Kidney glomerular epithelial cell (primary cell): ENCODE data around the gene PPP1R10.
A peak's percentile ranks its signal among the peaks of the same experiment; 100 is the strongest.

Source experiments
- DNase-seq: peaks from one replicate; lab custom pipeline; 2025; lab: John Stamatoyannopoulos, UW

The PPP1R10 gene

DNA sequence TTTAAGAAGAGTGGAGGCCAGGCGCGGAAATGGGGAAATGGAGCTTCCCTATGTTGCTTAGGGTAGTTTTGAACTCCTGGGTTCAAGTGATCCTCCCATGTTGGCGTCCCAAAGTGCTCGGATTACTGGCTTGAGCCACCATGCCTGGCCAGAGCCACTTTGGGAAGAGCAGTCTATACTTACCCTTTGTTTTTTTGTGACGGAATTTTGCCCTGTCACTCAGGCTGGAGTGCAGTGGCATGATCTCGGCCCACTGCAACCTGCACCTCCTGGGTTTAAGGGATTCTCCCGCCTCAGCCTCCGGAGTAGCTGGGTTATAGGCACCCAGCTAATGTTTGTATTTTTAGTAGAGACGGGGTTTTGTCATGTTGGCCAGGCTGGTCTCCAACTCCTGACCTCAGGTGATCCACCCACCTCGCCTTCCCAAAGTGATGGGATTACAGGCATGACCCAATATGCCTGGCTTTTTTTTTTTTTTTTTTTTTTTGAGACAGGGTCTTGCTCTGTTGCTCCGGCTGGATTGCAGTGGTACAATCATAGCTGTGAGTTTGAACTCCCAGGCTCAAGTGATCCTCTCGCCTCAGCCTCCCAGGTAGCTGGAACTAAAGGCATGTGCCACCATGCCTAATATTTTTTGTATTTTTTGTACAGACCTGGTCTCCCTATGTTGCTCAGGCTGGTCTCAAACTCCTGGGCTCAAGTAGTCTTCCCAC, 18.0 kb downstream of the PPP1R10 start:
- no peak for DNase-seq

DNA sequence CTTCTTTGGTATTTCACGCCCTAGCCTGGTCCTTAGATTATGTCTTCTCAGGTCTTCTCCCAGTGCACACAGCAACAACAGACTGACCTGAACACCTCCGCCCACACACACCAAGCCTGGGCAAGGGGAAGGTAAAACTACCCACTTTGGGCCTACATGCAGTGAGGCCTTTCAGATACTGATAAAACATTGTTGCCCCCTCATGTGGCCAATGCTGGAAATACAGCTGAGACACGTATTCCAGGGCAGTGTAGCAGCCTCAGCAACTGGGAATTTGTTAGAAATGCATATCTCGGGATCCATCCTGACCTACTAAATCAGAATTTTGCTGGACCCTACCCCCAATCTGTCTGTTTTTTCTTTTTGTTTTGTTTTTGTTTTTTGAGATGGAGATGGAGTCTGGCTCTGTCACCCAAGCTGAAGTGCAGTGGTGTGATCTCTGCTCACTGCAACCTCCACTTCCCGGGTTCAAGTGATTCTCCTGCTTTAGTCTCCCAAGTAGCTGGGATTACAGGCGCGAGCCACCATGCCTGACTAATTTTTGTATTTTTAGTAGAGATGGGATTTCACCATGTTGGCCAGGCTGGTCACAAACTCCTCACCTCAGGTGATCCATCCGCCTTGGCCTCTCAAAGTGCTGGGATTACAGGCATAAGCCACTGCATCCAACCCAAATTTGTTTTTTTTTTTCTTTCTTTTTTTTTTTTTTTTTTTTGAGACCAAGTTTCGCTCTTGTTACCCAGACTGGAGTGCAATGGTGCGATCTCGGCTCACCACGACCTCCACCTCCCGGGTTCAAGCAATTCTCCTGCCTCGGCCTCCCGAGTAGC, 19.5 kb downstream of the PPP1R10 start:
- DNase-seq: peak; percentile 53

DNA sequence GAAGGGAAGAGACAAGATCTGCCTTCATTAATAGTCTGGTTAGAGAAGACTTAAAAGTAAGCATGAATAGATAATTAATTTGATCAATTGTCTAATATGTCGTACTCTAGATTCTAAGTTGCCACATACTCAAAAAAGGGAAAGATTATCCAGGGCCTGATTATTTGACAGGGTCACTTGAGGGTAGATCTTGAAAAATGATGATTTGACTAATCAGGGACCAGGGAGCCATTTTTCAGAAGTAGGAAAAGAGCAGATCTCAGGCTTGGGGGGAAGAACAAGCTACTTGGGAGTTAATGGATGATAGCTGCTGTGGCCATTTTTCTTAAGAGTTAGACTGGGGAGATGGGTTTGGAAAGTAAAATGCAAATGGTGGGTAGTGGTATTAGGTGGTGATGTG, 24.8 kb downstream of the PPP1R10 start:
- DNase-seq: no peak

DNA sequence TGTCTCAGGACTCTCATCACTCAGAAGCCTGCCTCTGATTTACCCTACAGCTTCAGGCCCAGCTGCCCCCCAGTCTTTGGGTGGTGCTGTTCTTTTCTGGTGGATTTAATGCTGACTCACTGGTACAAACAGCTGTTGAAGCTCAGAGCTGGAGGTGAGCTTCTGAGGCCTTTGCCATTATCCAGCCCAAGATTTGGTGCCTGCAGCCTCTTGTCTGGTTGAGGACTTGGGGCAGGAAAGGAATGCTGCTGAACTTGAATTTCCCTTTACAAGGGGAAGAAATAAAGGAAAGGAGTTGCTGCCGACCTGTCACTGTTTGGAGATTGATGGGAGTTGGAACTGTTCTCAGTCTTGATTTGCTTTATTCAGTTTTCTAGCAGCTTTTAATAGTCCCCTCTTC, 26.0 kb downstream of the PPP1R10 start:
- DNase-seq: no peak

DNA sequence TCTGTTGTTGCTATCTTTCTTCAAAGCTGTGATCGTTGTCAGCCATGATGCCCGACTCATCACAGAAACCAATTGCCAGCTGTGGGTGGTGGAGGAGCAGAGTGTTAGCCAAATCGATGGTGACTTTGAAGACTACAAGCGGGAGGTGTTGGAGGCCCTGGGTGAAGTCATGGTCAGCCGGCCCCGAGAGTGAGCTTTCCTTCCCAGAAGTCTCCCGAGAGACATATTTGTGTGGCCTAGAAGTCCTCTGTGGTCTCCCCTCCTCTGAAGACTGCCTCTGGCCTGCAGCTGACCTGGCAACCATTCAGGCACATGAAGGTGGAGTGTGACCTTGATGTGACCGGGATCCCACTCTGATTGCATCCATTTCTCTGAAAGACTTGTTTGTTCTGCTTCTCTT, 26.5 kb downstream of the PPP1R10 start:
- DNase-seq: no peak

DNA sequence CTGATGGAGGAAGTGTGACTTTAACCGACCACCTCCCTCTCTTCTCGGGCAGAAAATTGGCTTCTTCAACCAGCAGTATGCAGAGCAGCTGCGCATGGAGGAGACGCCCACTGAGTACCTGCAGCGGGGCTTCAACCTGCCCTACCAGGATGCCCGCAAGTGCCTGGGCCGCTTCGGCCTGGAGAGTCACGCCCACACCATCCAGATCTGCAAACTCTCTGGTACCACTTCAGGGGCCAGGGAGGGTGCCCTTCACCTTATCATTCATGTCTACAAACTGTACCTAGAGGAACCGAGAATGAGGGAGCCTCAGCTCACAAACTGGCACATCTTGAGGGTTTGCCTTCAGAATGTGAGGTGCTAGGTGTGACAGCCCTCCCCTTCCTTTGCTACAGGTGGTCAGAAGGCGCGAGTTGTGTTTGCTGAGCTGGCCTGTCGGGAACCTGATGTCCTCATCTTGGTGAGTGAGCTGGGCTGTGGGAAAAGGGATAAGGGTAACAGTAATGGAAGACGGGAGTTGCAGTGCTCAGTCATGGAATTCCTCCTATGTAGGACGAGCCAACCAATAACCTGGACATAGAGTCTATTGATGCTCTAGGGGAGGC, 27.2 kb downstream of the PPP1R10 start:
- no peak for DNase-seq

DNA sequence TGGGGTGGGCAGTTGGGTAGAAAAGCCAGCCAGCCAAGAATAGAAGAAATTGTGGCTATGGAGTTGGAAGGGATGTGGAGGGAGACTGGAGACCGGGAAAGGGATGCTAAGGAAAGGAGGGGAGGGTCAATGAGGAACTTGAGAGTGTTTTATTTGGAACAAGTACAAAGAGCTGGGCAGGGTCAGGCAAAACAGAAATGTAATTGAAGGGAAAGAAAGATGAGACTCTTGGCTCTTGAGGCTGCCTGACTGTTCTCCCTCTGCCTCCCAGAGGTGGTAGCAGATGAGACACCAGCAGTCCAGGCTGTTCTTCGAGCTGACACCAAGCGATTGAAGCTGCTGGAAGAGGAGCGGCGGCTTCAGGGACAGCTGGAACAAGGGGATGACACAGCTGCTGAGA, 33.1 kb downstream of the PPP1R10 start:
- DNase-seq: no peak

DNA sequence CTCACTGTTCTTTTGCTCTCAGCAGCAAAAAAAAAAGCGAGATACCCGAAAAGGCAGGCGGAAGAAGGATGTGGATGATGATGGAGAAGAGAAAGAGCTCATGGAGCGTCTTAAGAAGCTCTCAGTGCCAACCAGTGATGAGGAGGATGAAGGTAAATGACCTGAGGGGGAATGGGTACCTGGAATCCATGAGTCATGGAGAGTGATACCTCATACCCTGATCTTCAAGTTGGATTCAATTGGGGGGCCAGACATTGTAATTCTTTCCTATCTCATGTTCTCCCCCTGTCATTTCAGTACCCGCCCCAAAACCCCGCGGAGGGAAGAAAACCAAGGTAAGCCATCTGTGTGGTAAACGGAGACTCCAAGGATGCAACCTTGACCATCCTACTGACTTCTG, 39.0 kb downstream of the PPP1R10 start:
- no peak for DNase-seq

DNA sequence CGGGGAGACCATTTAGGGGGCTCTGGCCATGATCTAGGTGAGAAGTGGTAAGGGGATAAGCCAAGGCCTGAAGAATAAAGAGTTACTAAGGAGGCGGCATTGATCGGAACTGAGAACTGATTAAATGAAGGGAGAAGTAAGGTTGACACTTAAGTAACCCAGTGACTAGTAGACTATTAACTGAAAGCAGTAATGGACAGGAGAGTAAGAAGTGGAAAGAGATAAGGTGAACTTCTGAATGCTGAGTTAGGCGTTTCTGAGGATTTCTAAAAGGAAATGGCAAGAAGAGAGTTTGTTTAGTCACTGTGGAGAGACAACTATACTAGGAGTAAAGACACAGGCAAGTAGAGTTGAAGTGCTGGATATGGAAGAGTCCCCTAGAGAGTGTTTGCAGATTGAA, 43.9 kb downstream of the PPP1R10 start:
- no peak for DNase-seq

DNA sequence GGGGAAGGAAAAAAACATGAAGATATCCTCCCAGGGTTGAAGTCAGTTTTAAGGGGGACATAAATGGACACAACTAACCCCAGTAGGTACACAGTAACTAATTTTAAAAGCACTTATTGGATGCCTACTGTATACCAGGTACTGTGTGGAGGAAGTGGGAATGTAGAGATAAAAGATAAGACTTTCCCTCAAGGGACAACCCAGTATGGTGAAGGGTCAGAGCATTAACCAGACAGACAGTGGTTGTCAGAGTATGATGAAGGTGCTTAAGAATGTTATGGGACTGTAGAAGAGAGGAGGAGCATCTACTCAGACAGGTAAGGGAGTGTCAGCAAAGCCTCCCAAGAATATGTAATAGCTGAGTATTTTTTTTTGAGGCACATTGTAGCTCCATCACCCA, 44.9 kb downstream of the PPP1R10 start:
- DNase-seq: no peak

DNA sequence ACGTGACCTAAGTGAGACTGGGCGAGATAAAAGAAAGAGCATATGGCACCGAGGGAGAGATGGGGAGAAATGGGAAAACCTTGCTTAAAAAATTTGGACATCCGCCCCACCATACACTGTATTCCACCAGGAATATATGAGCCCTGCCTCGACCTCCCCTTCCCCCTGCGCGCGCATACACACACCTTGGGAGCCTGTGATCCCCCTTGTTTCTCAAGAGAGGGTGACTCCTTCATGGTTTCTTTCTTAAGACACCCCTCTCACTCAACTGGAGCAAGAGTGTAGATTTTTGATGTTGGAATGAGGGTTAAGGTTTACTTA, 45.3 kb downstream of the PPP1R10 start:
- DNase-seq: no peak

DNA sequence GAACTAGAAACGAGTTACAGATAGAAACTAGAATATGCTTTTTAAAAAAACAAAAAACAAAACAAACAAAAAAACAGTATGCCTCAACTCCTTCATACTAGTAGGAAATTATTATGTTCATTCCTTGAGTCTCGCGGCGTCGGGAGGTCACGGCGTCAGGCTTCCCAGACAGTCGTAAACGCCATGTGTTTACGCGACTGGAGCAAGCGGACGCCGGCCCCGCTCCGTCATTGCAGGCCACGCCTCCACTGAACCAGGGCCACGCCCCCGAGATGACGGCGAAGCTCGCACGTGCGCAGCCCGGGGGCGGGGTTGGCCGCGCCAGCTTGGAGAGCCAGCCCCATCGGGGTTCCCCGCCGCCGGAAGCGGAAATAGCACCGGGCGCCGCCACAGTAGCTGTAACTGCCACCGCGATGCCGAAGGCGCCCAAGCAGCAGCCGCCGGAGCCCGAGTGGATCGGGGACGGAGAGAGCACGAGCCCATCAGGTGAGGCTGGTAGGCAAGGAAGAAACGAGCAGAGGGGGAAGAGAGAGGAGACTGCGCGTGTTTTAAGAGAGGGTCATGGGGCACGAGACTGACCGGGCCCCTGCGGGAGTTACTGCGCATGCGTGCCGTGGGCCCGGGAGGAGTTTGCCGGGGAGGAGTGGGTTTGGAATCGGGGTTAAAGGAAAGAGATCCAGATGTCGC, 45.8 kb downstream of the PPP1R10 start, which contains the start of gene ABCF1:
Gene ABCF1, plus strand, starts transcription at position 368 of the 687 bp plus-strand sequence. Its CDS starts 46 bp downstream, at position 414.
- DNase-seq: peak; percentile 91

DNA sequence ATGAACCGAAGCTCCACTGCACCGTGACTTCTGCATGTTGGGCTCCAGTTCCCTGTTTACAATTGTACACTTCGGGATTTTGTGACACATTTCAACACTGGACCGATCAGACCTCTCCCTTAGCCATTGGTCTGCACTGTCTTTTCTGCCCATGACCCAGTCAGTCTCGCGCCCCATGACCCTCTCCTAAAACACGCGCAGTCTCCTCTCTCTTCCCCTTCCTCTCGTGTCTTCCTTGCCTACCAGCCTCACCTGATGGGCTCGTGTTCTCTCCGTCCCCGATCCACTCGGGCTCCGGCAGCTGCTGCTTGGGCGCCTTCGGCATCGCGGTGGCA, 46.3 kb downstream of the PPP1R10 start:
- DNase-seq: no peak

DNA sequence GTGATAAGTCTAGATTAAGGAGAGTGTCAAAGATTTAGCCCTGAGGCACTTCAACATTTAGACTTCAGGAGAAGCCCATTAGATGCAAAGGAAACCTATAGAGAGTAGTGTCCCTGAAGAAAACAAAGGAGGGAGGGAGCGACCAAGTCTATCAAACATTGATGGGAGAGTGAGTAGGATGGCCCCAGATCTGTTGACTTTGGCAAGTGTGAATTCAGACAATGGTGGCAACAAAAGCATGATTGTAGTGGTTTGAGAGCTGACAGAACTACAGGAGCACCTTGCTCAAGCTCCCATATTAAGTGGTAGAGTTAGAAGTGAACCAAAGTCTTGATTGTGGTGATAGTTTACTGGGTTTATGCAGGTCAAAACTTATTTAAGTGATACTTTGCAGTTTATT, 46.8 kb downstream of the PPP1R10 start:
- no peak for DNase-seq

DNA sequence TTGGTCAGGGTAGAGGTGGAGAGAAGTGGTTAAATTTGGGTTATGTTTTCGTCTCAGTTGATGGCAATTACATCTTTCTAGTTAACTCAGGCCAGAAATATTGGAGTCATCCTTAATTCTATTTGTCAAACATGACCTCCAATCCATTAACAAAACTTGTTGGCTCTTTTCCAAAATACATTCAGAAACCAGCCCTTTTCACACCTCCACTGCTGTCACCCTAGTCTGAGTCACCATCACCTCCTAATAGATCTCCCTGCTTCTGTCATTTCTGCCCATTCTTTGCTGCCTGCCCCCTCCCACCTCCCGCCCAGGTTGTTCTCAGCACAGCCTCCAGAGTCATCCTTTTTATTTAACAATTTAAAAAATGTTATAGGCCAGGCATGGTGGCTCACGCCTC, 48.8 kb downstream of the PPP1R10 start:
- DNase-seq: no peak

DNA sequence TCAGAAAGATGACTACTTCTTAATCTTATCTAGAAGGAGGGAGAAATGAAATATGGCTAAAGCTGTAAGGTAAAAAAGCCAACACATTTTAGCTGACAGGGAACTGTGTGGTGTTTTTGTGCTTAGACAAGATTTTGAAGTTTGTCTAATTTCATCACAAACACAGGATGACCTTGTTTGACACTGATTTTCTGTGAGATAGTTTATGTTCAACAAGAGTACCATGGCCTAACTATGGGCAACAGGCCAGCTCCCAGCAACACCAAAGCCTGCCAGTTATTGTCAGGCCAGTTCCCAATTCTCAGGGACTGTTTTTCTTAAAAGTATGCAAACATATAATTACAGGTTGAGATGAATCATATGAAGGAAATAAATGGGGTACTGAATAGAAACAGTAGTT, 51.3 kb downstream of the PPP1R10 start:
- no peak for DNase-seq

DNA sequence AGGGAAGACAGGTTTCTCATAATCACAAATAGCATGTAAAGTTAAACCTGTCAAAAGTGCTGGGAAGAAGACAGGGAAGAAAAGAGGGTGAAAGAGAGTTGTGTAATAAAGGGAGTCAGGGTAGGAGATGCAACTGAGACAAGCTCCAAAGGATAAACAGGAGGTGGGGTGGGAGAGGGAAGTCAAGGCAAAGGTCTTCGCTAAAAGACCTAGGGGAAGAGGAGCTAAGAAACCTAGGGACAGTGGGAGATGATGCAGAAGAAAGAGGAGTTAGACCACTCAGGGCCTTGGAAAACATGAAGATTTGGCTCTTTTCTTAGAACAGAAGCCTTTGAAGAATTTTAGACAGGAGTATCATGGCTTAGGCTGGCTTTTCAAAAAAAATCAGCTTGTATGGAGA, 52.9 kb downstream of the PPP1R10 start:
- DNase-seq: no peak

DNA sequence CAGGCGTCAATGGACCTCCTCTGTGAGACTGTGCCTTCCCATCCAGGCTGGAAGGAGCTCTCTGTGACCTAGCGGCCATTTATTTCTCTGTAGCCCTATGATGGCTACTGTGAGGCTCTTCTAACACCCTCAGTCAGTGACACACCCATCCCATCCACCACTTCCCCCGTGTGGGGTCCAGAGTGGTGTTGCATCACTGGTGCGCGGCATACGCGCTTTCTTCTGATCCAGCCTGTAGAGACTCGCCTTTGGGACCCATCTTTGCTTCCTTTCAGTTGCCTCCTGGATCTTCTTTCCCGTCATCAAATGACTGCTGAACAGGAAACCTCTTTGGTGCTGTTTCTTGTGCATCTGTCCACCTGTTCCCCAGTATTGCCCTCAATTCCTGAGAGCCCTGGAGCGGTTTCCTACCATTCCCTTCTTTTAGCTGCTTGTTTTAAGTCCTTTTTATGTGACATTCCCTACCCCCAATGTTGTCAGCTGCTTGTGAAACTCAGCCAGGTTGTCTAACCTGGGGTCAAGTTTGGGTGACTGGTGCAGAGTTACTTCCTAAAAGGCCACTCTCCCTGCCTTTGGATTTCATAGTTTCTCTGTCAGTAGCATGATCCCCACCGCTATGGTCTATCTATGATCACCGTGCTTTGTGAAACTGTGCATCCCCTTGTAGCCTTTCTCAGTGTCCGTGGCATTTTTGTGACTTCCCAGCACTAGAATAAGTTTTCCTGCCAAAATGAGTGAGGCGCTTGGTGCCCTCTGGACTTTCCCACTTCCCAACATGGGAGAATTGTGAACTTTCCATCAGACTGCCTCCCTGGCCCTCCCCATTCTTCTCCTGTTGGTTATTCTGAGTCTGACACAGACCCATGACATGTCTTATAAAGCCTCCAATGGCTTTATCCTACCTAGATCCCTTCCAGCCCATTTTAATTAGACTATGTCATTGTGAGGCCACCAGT, 54.3 kb downstream of the PPP1R10 start:
- no peak for DNase-seq

DNA sequence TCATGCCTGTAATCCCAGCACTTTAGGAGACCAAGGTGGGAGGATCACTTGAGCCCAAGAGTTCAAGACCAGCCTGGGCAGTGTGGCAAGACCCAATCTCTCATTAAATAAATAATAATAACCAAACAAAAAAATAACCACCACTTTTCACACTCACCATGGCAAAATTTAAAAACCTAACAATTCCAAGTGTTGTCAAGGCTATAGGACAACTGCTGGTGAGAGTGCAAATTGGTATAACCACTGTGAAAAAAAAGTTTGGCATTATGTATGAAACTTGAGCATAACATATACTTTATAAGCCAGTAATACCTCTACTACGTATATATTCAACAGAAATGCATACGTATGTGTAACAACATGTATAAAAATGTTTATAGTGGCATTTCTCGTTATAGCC, 56.1 kb downstream of the PPP1R10 start:
- DNase-seq: no peak

DNA sequence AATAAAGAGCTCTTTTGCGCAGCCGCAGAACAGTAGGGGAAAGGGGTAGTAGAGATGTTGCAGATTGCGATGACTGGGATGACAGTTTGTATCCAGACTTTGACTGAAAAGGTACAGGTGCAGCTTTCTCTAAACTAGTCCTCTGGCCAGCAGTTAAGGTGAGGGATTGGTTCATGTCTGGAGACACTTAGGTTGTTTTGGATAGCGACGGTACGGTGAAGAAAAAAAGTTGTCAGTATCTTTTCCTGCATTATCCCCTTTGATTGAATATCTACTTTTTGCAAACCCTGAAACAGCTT, 59.4 kb downstream of the PPP1R10 start:
- peak; percentile 29 for DNase-seq

DNA sequence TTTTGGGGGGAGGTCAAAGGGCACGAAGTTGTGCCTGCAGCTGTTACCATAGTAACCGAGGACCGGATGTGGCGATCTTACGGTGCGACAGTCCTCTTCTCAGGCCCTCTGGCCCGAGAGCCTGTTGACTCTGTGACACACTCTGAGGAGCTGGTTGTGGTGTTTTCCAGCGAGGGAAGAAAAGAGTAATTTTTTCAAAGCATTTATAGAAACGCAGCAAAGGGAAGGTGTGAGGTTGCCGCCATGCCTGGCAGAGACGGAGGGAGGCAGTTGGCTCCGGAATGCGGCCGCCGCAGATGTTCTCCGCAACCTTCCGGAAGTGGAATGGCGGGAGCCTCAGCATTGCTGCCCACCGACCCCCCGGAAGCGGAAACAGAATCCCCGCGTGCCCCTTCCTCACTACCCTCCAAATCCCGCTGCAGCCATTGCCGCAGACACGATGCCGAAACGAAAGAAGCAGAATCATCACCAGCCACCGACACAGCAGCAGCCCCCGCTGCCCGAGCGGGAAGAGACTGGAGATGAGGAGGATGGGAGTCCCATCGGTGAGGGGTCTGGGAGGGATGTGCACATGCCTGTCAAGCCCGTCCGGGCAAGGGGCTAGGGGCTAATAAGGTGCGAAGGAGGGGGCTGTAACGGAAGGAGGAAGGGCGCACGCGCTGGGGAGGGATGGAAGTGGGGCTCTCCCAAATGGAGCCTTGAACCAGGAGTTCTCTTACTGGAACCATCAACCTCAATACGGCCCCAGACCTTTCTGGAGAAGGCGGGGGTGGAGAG, 59.9 kb downstream of the PPP1R10 start, which contains the start of gene PRR3:
Gene PRR3, plus strand, starts transcription at position 390 of the 777 bp plus-strand sequence. Its CDS starts 50 bp downstream, at position 440.
- DNase-seq: peak; percentile 86
